ENCODE measurements around the gene MSH2.
"Not testable (repeated sequence)": the region's sequence is repeated elsewhere in the genome, so short reads cannot be mapped to it uniquely, and the experiment has no call there.

MSH2 gene

GRCh38 chr2:47494267-47495130, 91.5 kb downstream of the MSH2 start:
- H3K27ac ChIP-seq = no peak overlapping the region

DNA sequence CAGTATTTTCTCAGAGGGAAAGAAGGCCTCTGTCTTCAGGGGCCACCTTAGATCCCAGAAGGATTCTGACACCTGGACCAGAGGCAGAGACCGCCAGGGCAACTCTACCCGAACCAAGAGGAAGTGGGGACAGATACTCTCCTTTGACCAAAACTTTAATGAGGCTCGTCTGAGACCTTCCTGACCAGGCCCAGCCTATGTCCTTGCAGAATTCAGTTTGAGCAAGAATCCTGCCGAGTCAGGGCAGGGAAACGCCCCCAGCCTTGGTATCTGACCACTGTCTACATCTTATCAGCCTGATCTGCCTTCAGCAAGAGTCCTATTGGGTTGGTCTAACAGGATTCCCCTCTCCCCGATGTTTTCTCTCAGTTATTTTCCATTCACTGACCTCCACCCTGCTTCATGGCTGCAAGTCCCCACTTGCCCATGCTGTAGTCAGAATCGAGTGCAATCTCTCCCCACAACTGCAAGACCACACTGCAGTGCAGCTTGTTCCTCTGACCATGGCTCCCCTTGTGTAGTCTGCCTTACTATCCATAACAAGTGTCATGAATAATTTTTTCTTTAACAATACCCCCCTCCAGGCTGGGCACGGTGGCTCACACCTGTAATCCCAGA, 95.0 kb downstream of the MSH2 start:
- TF ChIP-seq, protein P1, sequence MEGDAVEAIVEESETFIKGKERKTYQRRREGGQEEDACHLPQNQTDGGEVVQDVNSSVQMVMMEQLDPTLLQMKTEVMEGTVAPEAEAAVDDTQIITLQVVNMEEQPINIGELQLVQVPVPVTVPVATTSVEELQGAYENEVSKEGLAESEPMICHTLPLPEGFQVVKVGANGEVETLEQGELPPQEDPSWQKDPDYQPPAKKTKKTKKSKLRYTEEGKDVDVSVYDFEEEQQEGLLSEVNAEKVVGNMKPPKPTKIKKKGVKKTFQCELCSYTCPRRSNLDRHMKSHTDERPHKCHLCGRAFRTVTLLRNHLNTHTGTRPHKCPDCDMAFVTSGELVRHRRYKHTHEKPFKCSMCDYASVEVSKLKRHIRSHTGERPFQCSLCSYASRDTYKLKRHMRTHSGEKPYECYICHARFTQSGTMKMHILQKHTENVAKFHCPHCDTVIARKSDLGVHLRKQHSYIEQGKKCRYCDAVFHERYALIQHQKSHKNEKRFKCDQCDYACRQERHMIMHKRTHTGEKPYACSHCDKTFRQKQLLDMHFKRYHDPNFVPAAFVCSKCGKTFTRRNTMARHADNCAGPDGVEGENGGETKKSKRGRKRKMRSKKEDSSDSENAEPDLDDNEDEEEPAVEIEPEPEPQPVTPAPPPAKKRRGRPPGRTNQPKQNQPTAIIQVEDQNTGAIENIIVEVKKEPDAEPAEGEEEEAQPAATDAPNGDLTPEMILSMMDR (conservative IDR thresholded peaks at IDR 0.05) = no peak
- no peak overlapping the region for H3K27ac ChIP-seq

More at GRCh38 chr2:47494267-47495130, 91.5 kb downstream of the MSH2 start:
- TF ChIP-seq, protein P1 (conservative IDR thresholded peaks at IDR 0.05) = no peak

GRCh38 chr2:47499093-47499492, 96.1 kb downstream of the MSH2 start:
- H3K27ac ChIP-seq = no peak overlapping the region
- TF ChIP-seq, protein P1 (conservative IDR thresholded peaks at IDR 0.05) = no peak

GRCh38 chr2:47499621-47500309, 96.8 kb downstream of the MSH2 start:
- H3K27ac ChIP-seq = no peak overlapping the region
- TF ChIP-seq, protein P1 (conservative IDR thresholded peaks at IDR 0.05) = no peak

GRCh38 chr2:47501374-47502200, 98.6 kb downstream of the MSH2 start:
- TF ChIP-seq, protein P1 (conservative IDR thresholded peaks at IDR 0.05) = no peak

GRCh38 chr2:47502498-47502897, 99.5 kb downstream of the MSH2 start:
- H3K27ac ChIP-seq = not testable (repeated sequence)

More at GRCh38 chr2:47501374-47502200, 98.6 kb downstream of the MSH2 start:
- no peak overlapping the region for H3K27ac ChIP-seq

GRCh38 chr2:47503481-47504070, 100.6 kb downstream of the MSH2 start:
- TF ChIP-seq, protein P1 (conservative IDR thresholded peaks at IDR 0.05) = no peak
- no peak overlapping the region for H3K27ac ChIP-seq

Measured in VCaP (cell line).